GM21381 (cell line): ENCODE data around the gene MAGI3.
"Not testable (repeated sequence)": the region's sequence is repeated elsewhere in the genome, so short reads cannot be mapped to it uniquely, and the experiment has no call there.

ENCODE experiments used
- ATAC-seq: cut with Tn5 transposase; IDR thresholded peaks from one replicate; pipeline ENCODE4 v1.9.1; 2021; ENCODE audit warnings: mild to moderate bottlenecking, moderate library complexity; ENCODE audit not compliant: unreplicated experiment

Gene MAGI3

DNA sequence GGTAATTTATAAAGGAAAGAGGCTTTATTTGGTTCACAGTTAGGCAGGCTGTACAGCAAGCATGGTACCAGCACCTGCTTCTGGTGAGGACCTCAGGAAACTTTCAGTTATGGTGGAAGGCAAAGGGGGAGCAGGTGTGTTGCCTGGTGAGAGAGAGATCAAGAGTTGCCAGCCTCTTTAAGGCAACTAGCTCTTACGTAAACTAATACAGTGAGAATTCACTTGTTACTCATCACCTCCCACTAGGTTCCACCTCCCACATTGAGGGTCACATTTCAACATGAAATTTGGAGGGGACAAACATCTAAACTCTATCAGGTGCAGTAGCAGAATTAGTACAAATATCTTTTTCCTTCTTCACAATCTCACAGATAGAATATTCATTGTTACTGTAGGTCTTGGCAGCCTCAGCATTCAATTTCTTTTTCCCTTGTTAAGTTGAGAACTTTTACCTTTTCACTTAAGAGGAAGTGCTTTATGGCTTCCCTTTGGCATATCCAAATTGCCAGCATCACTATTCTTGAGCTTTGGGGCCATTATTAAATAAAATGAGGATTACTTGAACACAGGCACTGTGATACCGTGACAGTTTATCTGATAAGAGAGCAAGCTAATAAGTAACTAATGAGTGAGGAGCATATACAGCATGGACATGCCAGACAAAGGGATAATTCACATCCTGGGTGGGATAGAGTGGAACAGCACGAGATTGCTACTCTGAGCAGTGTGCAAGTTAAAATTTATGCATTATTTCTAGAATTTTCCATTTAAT, 48.4 kb downstream of the MAGI3 start:
- no peak for ATAC-seq

DNA sequence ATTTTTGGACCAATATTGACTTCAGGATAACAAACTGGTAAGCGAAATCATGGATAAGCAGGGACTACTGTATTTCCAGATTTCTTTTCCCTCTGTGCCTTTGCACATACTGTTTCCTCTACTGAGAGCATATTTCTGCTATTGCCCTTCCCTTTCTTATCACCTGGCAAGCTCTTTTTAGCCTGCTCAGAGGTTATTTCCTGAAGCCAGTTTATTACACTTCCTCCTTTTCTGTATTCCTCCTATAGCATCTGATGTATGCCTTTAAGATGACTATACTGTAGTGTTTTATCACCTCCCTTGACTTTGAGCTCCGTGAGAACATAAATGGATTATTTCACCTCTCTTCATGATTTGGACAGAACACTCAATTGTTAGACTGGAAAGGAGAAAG, 49.0 kb downstream of the MAGI3 start:
- ATAC-seq: no peak

DNA sequence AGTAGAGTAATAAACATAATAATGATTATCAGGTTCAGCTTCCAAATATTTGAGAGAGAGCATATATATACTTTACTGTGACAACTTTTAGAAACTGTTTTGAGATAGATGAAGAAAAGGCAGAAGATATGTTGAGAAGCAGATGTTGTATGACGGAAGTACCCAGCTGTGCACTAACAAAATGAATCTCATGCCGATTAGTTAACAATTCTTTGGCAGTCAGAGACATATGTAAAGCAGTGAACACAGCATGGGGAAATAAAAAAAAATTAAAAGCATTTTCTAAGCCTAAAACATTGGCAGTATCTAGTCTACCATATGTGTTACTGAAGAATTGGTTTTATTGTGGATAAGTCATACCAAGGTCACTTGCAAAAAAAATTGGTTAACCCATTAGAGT, 51.8 kb downstream of the MAGI3 start:
- no peak for ATAC-seq

DNA sequence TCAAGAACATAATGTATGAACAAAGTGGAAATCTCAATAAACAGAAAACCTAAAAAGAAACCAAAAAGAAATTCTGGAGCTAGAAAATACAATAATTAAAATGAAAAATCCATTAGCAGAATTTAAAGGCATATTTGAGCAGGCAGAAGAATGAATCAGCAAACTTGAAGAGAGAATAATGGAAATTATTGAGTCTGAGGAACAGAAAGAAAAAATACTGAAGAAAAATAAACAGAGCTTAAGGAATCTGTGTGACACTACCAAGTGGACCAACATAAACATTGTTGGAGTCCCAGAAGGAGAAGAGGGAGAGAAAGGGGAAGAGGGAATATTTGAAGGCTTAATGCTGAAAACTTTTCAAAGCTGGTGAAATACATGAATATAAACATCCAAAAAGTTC, 54.5 kb downstream of the MAGI3 start:
- ATAC-seq: no peak

DNA sequence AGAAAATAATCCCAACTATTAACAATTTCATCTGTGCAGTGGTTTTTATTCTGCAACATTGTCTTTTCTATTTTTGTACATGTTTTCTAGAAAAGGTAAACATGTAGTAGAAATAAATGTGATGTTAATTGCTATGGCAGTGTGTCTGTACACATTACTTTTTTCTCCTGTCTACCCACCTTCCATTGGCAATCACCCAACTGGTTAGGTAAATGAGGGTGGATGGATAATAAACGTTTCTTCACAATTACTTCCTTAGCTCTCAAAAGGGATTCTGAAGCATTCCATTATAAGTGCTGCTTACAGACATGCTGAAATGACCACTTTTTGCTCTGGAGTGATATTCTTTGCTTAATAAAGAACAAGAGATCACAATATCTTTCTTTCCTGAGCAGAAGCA, 61.4 kb downstream of the MAGI3 start:
- no peak for ATAC-seq

DNA sequence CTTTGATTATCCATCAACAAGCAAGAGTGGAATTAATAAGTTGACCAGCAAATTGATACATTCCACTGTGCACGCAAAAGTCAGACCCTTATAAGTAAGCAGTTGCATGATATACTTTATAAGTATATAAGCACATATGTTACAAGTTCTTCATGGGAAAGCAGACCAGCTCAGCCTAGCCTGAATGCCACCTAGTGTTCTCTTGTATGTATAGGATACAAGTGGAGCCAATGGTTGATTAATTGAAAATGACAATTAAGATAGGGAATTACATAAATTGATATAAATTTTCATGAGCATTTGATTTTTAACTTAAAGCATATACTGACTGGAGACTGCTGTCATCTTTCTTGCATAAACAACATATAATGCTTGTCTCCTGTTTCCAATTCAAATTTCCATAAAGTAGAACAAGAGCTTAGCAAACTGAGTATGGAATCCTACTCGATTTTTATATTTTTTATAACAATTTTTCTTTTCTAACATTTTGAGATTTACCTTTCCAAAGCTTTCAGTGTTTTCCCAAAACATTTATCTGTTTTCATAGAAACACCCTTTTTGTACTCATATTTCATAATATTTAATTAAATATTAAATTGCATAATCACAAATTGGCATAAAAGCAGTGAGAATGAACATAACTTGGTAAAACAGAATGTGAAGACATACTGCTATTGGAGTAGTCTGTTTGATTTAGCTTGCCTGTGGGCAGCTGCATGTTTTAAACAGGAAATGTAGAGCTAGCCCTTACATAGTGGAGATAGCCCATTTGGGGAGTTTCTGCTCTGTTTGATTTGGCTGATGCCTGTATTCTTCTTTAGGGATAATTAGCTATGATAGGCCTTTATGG, 62.8 kb downstream of the MAGI3 start:
- no peak for ATAC-seq

DNA sequence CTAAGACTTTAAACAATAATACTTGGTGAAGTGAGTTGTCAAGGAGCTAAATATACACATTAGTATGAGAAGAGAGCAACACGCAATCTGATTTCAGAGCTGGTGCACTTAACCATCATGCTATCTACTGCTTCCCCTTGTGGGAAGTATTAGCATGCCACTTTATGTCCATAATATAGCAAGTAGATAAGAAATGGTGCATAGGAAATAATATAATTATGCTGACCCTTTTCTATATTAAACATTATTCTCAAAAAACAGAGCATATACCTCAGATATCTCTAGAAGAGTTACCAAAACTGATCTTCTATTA, 63.4 kb downstream of the MAGI3 start:
- ATAC-seq: no peak

DNA sequence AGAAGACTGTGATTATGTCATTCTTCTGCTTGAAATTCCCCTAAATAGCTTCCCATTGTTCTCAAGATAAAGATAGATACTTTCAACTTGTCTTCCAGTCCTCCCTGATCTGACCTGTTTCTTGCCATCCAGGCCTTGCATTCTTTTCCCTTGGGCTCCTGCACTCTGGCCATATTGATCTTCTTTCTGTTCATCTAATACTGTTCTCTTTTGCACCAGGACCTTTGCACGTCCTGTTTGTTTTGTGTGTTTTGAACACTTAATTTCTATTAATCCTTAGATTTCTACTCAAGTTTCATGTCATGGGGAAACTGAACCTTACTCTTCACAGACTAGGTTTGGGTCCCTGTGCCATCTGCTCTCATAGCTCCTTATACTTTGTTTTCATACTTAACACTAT, 65.1 kb downstream of the MAGI3 start:
- no peak for ATAC-seq

DNA sequence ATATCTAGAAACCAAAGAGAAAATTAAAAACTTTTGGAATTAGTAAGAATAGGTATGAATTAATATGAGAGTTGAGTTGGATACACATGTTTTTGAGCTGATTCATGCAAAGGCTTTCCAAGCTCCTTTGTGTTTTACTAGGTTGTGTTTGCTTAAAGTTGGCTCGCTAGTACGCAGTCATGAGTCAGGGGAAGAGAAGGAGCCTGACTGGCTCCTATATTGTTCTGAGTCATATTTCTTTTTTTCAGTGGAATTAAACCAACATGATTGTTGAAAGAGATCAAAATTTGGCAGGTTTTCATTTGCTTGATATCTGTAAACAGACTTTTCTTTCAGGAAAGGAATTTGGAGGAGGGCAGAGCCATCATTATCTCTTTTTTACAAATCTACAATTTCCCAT, 66.7 kb downstream of the MAGI3 start:
- no peak for ATAC-seq

DNA sequence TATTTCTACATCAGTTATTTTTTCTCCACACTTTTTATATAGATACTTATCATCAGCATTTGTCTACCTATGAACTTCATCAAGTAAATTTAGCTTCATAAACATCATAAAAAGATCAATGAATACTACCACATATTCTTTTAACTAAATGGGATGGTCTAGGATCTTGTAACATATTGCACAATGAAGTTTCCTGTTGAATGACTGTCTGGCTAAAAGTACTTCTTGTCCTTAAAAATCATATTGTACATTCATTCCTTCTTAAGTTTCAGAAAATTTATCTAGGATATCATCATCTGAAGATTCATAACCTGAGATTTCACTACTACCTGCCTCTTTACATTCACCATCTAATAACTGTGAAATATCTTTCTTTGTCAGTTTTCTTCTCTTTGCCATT, 69.0 kb downstream of the MAGI3 start:
- no peak for ATAC-seq

DNA sequence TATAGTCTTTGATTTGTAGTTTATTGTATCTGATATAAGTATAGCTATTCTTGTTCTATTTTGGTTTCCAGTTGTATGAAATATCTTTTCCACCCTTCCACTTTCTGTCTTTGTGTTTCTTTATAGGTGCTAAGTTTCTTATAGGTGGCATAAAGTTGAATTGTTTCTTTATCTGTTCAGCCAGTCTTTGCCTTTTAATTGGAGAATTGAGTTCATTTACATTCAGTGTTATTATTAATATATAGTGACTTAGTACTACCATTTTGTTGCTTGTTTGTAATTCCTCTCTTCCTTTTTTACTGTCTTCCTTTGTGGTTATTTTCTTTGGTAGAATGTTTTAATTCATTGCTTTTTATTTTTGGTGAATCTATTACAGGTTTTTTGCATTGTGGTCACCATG, 77.7 kb downstream of the MAGI3 start:
- no peak for ATAC-seq

DNA sequence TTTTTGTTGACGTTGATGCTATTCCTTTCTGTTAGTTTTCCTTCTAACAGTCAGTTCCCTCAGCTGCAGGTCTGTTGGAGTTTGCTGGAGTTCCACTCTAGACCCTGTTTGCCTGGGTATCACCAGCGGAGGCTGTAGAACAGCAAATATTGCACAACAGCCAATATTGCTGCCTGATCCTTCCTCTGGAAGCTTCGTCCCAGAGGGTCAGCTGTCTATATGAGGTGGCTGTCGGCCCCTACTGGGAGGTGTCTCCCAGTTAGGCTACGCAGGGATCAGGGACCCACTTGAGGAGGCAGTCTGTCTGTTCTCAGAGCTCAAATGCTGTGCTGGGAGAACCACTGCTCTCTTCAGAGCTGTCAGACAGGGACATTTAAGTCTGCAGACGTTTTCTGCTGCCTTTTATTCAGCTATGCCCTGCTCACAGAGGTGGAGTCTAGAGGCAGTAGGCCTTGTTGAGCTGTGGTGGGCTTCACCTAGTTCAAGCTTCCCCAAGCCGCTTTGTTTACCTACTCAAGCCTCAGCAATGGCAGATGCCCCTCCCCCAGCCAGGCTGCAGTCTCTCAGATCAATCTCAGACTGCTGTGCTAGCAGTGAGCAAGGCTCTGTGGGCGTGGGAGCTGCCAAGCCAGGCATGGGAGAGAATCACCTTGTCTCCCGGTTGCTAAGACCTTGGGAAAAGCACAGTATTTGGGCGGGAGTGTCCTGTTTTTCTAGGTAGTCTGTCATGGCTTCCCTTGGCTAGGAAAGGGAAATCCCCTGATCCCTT, 88.3 kb downstream of the MAGI3 start:
- ATAC-seq: not testable (repeated sequence)

DNA sequence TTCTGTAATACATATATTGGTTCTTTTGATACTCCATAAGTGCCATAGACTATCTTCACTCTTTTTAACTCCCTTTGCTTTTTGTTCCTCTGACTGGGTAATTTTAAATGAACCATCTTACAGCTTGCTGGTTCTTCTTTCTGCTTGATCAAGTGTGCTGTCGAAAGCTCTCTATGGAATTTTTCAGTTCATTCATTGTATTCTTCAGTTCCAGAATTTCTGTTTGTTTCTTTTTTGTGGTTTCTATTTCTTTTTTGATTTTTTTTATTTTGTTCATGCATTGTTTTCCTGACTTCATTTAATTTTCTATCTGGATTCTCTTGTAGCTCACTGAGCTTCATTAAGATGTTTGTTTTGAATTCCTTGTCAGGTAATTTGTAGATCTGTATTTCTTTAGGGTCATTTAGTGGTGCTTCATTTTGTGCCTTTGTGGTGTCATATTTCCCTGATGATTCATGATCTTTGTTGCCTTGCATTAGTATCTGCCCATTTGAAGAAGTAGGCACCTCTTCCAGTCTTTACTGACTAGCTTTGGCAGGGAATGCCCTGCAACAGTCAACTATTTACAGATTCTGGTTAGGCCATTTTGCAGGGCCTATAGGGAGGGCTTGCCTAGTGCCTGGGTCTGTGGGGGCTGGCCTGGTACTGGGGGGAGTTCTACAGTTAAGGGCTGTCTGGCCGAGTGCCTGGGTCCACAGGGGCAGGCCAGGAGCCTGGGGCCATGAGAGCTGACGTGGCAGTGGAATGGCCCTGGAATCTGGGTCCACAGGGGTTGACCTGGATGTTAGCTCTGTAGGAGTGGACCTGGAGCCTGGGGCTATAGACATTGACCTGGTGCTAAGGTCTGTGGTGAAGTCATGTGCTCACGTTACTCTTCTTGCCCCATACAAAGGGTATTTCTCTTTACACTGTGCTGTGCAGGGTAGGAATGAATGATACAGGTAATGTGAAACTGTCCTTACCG, 89.7 kb downstream of the MAGI3 start:
- ATAC-seq: no peak

DNA sequence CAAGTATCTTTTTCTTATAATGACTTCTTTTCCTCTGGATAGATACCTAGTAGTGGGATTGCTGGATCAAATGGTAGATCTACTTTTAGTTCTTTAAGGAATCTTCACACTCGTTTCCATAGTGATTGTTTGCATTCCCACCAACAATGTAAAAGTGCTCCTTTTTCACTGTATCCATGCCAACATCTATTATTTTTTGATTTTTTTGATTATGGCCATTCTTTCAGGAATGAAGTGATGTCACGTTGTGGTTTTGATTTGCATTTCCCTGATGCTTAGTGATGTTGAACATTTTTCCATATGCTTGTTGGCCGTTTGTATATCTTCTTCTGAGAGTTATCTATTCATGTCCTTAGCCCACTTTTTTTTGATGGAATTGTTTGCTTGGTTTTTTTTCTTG, 94.8 kb downstream of the MAGI3 start:
- not testable (repeated sequence) for ATAC-seq

DNA sequence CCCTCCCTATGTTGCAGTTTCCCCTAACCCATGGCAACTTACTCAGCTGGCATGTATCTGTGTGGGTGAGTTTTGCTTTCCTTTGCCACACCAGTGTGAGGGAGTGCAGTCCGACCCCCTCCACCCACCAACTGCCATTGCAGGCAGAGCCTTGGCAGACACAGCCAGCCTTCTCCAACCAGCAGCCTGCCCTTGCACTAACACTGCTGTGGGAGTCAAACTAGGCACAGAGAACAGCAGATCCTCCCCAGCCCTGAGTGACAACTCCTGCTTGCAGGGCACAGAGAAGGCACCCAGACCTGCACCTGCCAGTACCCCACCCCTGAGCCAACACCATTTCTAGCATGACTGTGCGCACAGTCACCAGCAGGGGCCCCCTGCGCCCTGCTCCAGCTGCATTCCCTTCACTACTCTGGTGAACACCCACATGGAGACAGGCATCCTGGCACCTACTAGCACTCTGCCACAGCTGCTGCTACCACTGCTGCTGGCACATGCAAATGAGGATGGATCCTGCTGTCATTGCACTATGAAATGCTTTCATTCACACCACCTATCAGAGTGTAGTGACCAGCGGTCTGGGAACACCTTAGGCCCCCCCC, 98.4 kb downstream of the MAGI3 start:
- no peak for ATAC-seq

DNA sequence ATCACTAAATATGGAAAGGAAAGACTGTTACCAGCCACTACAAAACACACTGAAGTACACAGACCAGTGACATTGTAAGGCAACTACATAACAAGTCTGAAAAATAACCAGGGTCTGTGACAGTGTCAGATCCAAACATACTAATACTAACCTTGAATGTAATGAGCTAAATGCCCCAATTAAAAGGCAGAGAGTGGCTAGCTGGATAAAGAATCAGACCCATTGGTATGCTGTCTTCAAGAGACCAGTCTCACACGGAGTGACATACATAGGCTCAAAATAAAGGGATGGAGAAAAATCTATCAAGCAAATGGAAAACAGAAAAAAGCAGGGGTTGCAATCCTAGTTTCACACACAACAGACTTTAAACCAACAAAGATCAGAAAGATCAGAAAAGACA, 100.1 kb downstream of the MAGI3 start:
- no peak for ATAC-seq

DNA sequence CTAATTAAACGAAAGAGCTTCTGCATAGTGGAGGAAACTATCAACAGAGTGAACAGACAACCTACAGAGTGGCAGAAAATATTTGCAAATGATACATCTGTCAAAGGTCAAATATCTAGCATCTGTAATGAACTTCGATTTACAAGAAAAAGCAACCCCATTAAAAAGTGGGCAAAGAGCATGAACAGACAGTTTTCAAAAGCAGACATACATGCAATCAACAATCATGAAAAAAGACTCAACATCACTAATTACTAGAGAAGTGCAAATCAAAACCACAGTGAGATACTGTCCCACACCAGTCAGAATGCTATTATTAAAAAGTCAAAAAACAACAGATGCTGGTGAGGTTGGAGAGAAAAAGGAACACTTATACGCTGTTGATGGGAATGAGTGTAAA, 103.2 kb downstream of the MAGI3 start:
- ATAC-seq: no peak

DNA sequence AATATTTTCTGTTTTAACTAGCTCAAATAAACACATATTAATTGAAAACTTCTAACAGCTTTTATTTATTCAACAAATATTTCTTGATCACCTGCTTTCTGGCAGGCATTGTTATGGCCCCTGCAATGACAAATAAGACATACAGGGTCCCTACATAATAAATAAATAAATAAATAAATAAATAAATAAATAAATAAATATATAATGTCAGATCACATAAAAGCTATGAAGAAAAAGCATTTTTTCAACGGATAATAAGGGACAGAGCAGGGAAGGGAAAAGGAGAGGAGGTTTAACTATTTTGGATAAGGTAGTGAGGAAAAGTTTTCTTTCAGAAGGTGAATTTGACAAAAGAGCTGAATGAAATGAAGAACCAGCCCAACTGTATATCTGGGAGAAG, 115.0 kb downstream of the MAGI3 start:
- ATAC-seq: no peak

DNA sequence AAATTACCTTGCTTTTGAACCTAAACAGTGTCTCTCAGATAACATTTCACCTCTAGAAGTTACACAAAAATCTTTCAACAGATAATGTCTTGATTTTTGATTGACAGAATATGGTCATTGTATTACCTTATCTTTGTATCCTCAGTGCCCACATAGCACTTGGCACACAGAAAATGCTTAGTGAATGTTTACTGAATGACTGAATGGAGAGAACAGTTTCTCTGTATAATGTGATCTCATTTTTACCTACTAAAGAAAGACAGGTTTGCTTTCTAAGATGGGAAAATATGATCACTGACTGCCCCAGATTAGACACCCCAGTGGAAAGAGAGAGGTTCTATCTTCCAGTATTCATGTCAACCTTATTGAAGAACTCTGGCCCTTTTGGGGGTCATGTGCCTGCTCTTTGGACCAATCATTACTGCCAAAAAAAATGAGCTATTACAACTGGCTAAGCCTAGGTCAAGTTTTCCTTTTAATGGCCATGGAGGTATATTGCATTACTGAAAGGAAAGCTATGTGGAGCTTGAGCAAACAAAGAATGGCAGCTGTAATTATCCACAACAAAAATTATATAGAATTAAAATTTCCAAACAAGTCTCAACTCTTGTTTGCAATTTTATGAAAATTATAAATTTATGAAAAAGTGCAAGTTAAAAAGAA, 117.4 kb downstream of the MAGI3 start:
- no peak for ATAC-seq
